Activated CD4-positive, CD25-positive, alpha-beta regulatory T cell treated with anti-CD3 and anti-CD28 coated beads, Interleukin-2, amount 50 U/mL, for 72 hours (primary cell): ENCODE data around the gene TRIM31.

Experiments used
- DNase-seq: peaks from one replicate; pipeline ENCODE4 v3.0.0; 2021

Gene TRIM31

GRCh38 chr6:30112402-30112994, 392 bp downstream of the TRIM31 start:
- DNase-seq = no peak

GRCh38 chr6:30111266-30111856, 1.5 kb downstream of the TRIM31 start:
- no peak for DNase-seq

GRCh38 chr6:30104661-30105060, 8.2 kb downstream of the TRIM31 start:
- DNase-seq = no peak

- no peak for DNase-seq
Measured at GRCh38 chr6:30103872-30104179, 9.1 kb downstream of the TRIM31 start.

DNA sequence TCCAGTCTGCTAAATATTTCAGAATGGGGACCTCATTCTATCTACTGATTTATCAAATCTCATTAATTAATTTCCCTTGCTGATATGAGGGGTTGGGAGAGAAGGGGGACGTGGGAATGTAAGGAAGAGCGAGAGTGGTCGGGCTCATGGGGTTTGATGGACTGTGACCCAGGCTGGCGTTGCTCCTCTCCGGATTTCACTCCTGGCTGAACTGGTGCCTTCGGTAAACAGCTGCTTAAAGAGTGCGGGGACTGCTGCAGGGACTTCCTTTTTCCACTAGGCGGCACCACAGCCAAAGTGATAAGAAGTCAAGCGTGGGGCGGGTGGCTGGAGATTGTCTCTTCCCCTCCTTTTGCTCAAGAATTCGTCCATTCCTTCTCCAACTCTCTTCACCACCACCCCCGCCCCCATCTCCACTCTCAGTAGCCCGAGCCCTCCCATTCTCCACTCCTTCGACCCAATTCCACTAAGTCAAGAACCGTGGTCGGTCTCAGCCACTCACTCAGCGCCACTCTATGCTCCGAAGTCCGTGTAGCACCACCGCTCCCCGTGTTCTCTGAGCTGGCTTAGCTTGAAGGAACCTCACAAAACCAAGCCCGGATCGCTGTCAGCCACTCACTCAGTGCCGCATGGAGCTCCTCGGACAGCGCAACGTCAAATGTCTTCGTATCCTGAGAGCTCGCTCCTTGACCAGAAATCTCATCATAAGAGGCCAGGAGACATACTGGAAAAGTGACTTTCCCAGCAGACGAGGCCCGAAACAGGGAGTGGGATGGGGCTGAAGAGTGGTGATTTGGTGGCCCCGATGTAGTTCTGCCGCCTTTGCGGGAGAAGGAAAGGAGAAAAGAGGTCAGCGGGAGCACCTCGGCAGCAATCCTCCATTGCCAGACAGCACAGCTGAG, 9.7 kb downstream of the TRIM31 start:
- peak; percentile 64 for DNase-seq

GRCh38 chr6:30102414-30102969, 10.4 kb downstream of the TRIM31 start:
- DNase-seq = no peak

DNA sequence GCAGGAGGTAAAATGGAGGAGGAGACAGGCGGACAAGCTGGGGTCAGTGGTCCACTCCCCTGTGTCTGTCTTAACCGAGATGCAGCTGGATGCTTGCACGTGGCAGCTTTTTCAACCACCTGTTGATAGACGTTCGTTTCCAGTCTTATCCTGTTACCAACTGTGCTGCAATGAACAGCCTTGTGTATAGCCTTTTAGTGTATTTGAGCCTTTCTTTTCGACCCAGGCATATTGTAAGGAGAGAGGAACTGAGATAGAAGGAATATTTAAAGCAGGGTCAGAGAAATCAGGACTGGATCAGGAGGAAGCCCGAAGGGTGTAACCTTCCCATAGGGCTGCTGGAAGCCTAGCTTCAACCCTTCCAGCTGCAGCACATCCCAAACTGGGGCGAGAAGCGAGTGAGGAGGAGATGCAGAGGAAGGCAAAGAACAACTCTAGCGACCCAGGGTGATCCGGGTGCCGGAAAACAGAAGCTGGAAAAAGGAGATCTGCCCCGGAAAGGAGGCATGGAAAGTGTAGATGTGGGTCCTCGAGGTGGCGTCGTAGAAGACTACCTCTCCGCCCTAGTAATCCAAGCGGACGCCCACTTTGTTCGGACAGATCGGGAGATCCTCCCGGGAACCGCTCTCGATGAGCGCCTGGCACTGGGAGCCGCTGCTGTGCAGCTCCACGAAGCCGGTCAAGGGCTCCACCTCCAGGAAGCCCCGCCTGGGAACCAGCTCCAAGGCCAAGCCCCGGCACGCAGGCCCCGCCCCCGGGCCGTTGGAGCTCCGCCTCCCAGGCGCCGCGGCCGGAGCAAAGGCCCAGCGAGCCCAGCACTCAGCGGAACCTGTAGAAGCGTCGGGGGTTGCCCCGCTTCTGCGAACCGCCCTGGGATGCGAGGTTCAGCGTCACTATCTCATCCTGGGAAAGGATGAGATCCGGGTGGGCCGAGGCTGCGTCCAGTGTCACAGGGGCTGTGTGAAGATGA, 11.2 kb downstream of the TRIM31 start:
- DNase-seq = peak; percentile 51

- no peak for DNase-seq
Measured at GRCh38 chr6:30100585-30101443, 12.1 kb downstream of the TRIM31 start.

GRCh38 chr6:30100154-30100553, 12.7 kb downstream of the TRIM31 start:
- no peak for DNase-seq

GRCh38 chr6:30097902-30098768, 14.8 kb downstream of the TRIM31 start:
- DNase-seq = no peak

DNA sequence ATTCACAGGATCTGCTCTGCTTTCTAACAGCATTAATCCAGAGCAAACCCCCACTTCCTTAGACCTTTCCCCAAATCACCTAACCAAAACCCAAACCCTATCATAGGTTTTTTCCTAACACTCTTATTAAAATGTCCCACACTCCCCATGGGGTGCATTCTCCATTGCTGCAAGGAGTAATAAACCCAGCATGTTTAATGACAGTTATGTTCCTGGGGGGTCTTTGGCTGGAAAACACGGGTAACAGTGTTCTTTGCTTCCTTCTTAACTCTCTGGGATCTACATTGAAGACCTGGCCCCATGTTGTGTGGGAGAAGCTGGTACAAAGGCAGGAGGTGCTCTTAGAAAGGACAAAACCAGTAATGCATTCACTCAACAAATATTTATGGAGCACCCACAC, 16.1 kb downstream of the TRIM31 start:
- no peak for DNase-seq

GRCh38 chr6:30093951-30094661, 18.8 kb downstream of the TRIM31 start:
- DNase-seq = no peak

DNA sequence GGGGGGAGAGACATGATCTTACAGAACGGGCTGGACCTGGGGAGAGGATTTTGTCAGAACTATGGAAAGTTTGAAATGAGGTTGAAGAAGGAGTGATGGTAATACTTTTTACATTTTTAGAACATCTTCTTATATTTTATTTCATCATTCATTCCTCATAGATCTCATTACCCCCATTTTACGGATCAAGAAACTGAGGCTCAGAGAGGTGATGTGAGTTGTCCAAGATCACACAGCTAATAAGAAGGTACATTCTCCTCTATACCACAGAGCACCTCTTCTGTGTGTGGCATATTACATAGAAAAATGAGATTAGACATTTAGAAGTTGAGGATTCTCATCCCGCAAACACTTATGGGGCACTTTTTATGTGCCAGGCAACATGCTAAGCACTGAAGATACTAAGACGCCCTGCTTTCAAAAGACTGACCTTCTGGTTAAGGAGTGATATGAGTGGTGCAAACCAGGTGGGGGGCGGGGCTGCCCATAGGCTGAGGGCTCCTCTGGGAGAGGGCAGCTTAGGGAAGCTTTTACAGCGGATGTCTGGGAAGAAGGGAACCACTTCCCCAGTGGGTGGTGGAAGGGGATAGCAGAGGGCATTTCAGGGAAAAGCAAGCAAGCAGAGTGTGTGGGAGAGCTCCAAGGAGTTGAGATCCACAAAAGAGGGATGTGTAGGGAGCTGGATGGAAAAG, 19.9 kb downstream of the TRIM31 start:
- DNase-seq = no peak

- DNase-seq = no peak
Measured at GRCh38 chr6:30091577-30092381, 21.1 kb downstream of the TRIM31 start.

DNA sequence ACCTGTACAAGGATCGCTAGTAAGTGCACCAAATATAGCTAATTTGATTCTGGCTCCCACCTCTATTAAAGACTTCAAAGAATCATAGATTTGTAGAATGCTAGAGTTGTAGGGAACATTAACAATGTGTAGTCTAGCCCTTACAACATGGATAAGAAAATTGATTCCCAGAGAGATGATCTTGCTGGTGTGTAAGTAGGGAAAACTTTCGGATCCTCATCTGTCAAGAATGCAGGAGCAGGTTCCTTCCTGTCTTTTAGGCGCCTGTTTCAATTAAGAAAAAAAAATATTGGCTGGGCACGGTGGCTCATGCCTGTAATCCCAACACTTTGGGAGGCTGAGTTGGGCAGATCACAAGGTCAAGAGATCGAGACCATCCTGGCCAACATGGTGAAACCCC, 25.0 kb downstream of the TRIM31 start:
- no peak for DNase-seq

GRCh38 chr6:30077218-30077617, 35.7 kb downstream of the TRIM31 start:
- DNase-seq = no peak

GRCh38 chr6:30075790-30076732, 36.8 kb downstream of the TRIM31 start:
- no peak for DNase-seq
